ENCODE measurements around the gene CDKAL1. TPM values are rescaled to one million over a fixed set of nuclear protein-coding genes. Genes with fewer than 3 reads are reported as not detected.

The CDKAL1 gene
- total and polyA plus RNA-seq, 2 of the 13 experiments (the other 11 are each of a cell fraction or from before 2014, with no cell fraction given) = 9.5 to 27.7 TPM

DNA sequence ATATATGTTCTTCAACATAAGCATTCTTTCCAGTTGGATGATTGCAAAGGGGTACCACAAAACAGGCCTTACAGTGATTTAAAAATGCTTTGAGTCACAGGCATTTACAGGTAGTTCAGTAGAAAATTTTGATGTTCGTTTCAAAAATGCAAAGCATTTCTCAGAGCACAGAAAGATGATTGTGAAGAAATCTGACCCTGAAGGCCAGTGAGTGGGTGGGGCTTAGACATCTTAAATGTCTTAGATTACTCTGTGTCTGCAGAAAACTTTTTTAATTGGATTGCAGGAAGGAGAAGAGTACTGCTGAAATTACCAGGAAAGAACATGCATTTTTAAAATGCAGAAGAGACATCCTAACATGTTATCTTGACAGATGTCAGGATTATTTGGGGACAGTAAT is 268.3 kb downstream of the CDKAL1 start:
- DNase-seq (ENCODE audit: low spot score) (no peak), FAIRE-seq (no peak), ATAC-seq (no peak)
- H3K4me1 ChIP-seq (ENCODE audit: insufficient read depth, low read length) = no peaks in the 10 kb centered on the region
- ChIA-PET CTCF (ENCODE audit: low intra/inter-chr PET ratio, low total read pairs) (no interaction called here), POLR2A (no interaction called here)
- no peak overlapping the region for H3K4me2 ChIP-seq (ENCODE audit: low read depth, low read length)
- H3K27ac ChIP-seq (ENCODE audit: extremely low read length, insufficient read depth, low read length) = no peak overlapping the region
- H2AFZ ChIP-seq (ENCODE audit: low read length) = no peak overlapping the region
- in situ Hi-C loops (cut with HindIII; ENCODE audit: extremely low pct_ligation_motif_present, low pct_unique_long_range_greater_than_20kb) = no loop called here
- intact Hi-C loops (cut with micrococcal nuclease; ENCODE audit: unreplicated experiment) = no loop called here
- no peak overlapping the region for H3K4me3 ChIP-seq (replicated peaks in 1 of 3; ENCODE audit: insufficient read depth in 1 of 3, low read depth in 2 of 3, low read length in 3 of 3)
- no peak overlapping the region for H3K9ac ChIP-seq (ENCODE audit: insufficient read depth, low read depth, low read length)
- H3K79me2 ChIP-seq (ENCODE audit: insufficient read depth, low read length) = no peaks in the 10 kb centered on the region
- no peaks in the 10 kb centered on the region for H3K27me3 ChIP-seq (ENCODE audit: control insufficient read depth in 1 of 2, insufficient read depth in 2 of 2, low read length in 2 of 2)
- H3K9me3 ChIP-seq (ENCODE audit: low read length) = no peaks in the 10 kb centered on the region
- H3K36me3 ChIP-seq (replicated peaks in 1 of 2; ENCODE audit: control insufficient read depth in 1 of 2, insufficient read depth in 2 of 2, low read length in 2 of 2) = no peaks in the 10 kb centered on the region; a peak in 1 of 5 replicates
- BruUV-seq (replicated peaks) = no TSS peak
- WGBS (ENCODE audit: low lambda C conversion rate) = 81% methylated on average over 1 of the region's 1 CpG
- H4K20me1 ChIP-seq (ENCODE audit: insufficient read depth, low read length) = no peaks in the 10 kb centered on the region
- TF ChIP-seq ZNF224 (CRISPR knock-in tag; IDR thresholded peaks at IDR 0.05) (no peak), ZNF792 (CRISPR knock-in tag; IDR thresholded peaks at IDR 0.05) (no peak), FUBP1 (CRISPR knock-in tag; IDR thresholded peaks at IDR 0.05; ENCODE audit: borderline replicate concordance) (no peak), ZNF230 (CRISPR knock-in tag; IDR thresholded peaks at IDR 0.05) (no peak), ZNF644 (CRISPR knock-in tag; IDR thresholded peaks at IDR 0.05; ENCODE audit: low read depth) (no peak), MBNL3 (CRISPR knock-in tag; conservative IDR thresholded peaks at IDR 0.05) (no peak), THAP11 (CRISPR knock-in tag; IDR thresholded peaks at IDR 0.05) (no peak), LRRFIP1 (CRISPR knock-in tag; conservative IDR thresholded peaks at IDR 0.05) (no peak), ZNF670 (CRISPR knock-in tag; IDR thresholded peaks at IDR 0.05; ENCODE audit: borderline replicate concordance) (no peak), SMC3 (IDR thresholded peaks at IDR 0.05; ENCODE audit: low read length) (no peak), ZNF549 (CRISPR knock-in tag; IDR thresholded peaks at IDR 0.05) (no peak), ZNF34 (CRISPR knock-in tag; IDR thresholded peaks at IDR 0.05; ENCODE audit: borderline replicate concordance) (no peak), ZNF333 (CRISPR knock-in tag; IDR thresholded peaks at IDR 0.05; ENCODE audit: borderline replicate concordance) (no peak), FIP1L1 (IDR thresholded peaks at IDR 0.05; ENCODE audit: borderline replicate concordance, insufficient read depth, low read depth, low read length) (no peak), SP2 (CRISPR knock-in tag; IDR thresholded peaks at IDR 0.05) (no peak)
- TF ChIP-seq, protein P1, sequence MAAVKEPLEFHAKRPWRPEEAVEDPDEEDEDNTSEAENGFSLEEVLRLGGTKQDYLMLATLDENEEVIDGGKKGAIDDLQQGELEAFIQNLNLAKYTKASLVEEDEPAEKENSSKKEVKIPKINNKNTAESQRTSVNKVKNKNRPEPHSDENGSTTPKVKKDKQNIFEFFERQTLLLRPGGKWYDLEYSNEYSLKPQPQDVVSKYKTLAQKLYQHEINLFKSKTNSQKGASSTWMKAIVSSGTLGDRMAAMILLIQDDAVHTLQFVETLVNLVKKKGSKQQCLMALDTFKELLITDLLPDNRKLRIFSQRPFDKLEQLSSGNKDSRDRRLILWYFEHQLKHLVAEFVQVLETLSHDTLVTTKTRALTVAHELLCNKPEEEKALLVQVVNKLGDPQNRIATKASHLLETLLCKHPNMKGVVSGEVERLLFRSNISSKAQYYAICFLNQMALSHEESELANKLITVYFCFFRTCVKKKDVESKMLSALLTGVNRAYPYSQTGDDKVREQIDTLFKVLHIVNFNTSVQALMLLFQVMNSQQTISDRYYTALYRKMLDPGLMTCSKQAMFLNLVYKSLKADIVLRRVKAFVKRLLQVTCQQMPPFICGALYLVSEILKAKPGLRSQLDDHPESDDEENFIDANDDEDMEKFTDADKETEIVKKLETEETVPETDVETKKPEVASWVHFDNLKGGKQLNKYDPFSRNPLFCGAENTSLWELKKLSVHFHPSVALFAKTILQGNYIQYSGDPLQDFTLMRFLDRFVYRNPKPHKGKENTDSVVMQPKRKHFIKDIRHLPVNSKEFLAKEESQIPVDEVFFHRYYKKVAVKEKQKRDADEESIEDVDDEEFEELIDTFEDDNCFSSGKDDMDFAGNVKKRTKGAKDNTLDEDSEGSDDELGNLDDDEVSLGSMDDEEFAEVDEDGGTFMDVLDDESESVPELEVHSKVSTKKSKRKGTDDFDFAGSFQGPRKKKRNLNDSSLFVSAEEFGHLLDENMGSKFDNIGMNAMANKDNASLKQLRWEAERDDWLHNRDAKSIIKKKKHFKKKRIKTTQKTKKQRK (IDR thresholded peaks at IDR 0.05; ENCODE audit: low read length) = no peak
- TF ChIP-seq, protein P2, sequence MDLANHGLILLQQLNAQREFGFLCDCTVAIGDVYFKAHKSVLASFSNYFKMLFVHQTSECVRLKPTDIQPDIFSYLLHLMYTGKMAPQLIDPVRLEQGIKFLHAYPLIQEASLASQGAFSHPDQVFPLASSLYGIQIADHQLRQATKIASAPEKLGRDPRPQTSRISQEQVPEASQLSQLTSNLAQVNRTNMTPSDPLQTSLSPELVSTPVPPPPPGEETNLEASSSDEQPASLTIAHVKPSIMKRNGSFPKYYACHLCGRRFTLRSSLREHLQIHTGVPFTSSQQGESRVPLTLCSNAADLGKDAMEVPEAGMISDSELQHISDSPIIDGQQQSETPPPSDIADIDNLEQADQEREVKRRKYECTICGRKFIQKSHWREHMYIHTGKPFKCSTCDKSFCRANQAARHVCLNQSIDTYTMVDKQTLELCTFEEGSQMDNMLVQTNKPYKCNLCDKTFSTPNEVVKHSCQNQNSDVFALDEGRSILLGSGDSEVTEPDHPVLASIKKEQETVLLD (CRISPR knock-in tag; IDR thresholded peaks at IDR 0.05; ENCODE audit: low read depth) = no peak
